Body of pancreas (tissue), 4 donors: ENCODE data around the gene CADM4.

Experiments used
- POLR2A ChIP-seq, 3 donors: fragments of 450-650 bp; IDR thresholded peaks; one replicate each; pipeline ENCODE4 v1.6.1; 2016; ENCODE audit warnings: antibody characterized with exemption in 3 of 3, mild to moderate bottlenecking in 2 of 3
- TF ChIP-seq, protein P1 (sequence below), 7 experiments: fragments of 450-650 bp in 4 of 7; fragments of 200-600 bp in 3 of 7; sonication (generic) in 3 of 7; IDR thresholded peaks; one replicate each; pipeline ENCODE4 v1.5.1; 2016 to 2019; ENCODE audit warnings: antibody characterized with exemption in 7 of 7

DNA sequence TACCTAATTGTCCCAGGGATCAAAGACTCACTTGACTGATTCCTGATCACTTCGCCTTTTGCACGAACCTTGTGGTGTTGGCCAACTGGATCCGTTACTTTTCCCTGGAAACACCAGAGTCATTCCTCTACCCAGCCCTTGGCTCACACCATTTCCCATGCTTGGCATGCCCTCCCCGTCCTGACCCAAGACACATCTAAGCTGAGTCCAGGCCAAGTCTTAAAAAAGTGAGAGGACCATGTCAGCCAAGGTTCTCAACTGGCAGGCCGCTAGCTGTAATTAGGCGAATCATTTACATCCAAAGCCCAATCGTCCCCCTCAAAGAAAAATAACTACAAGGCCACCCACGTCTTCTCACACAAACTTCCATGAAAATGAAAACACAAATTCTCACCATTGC is 18.8 kb upstream of the CADM4 start:
- TF ChIP-seq, protein P1, sequence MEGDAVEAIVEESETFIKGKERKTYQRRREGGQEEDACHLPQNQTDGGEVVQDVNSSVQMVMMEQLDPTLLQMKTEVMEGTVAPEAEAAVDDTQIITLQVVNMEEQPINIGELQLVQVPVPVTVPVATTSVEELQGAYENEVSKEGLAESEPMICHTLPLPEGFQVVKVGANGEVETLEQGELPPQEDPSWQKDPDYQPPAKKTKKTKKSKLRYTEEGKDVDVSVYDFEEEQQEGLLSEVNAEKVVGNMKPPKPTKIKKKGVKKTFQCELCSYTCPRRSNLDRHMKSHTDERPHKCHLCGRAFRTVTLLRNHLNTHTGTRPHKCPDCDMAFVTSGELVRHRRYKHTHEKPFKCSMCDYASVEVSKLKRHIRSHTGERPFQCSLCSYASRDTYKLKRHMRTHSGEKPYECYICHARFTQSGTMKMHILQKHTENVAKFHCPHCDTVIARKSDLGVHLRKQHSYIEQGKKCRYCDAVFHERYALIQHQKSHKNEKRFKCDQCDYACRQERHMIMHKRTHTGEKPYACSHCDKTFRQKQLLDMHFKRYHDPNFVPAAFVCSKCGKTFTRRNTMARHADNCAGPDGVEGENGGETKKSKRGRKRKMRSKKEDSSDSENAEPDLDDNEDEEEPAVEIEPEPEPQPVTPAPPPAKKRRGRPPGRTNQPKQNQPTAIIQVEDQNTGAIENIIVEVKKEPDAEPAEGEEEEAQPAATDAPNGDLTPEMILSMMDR (IDR thresholded peaks at IDR 0.05), result no peak
- TF ChIP-seq POLR2A (IDR thresholded peaks at IDR 0.05), result no peak
